ENCODE measurements around the gene PTOV1.
A peak's percentile ranks its signal among the peaks of the same experiment; 100 is the strongest.

Gene PTOV1

DNA sequence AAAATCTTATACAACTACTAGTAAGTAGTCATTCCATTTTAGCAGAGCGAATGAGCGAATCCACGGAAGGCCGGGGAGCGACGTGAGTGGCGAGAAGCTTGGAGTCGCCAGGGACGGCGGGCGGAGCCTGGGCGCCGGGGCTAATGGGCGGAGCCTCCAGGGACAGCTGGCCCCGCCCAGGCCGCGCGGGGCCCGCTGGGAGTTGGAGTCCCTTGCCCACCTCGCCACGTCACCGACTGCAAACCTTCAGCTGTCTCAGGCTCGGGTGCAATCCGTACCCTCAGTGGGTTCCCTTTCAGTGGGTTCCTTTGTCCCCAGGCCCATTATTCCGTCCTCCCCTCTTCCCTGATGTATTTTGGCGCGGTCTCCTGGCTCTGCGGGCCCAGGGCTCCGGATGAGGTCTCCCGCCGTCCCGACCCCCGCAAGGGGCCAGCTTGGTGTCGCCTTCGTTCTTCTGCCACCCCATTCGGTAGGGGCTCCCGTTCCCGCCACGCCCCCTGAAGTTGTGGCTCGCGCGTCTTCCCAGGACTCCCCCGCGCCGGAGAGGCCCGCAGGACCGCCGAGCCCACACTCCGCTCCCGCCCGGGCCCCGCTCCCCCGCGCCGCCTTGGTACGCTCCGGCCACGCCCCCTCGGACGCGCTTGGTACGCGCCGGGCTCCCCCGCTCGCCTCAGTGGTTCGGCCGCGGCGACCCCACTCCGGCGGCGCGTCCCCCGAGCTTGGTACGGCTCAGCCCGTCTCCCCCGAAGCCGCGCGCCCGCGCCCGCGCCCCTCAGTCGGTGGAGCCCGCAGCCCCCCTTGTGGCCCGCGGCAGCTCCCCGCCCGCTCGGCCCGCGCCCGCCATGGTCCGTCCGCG is at the start of gene PTOV1:
PTOV1 (plus strand) TSS at position 673 of the 856 bp plus-strand sequence.
- peak; percentile 93 for DNase-seq

GRCh38 chr19:49801401-49801888 is 49.5 kb upstream of the PTOV1 start:
- no peak for DNase-seq

- DNase-seq: no peak
Measured at GRCh38 chr19:49801966-49802661, 48.8 kb upstream of the PTOV1 start.

DNA sequence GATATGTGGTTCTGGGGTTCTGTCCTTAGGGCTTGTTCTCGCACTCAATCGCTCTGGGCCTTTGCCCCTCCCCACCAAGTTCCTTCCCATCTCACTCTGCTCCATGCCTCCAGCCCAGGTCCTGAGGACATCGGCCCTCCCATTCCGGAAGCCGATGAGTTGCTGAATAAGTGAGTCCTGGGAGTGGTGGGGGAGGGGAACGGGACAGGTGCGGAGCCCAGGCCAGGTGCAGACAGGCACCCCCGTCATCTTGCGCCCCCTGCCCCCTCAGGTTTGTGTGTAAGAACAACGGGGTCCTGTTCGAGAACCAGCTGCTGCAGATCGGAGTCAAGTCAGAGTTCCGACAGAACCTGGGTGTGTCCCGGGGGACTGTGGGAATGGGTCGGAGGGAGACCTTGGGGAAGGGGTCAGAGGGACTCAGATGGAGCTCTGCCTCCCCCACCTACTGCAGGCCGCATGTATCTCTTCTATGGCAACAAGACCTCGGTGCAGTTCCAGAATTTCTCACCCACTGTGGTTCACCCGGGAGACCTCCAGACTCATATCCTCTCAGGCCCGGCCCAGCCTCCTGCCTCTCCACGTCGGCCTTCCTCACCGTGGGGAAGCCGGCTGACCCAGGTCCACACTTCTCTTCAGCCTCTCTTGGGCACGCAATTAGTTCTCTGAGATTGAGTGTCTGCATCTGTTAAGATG is 48.0 kb upstream of the PTOV1 start:
- no peak for DNase-seq

DNA sequence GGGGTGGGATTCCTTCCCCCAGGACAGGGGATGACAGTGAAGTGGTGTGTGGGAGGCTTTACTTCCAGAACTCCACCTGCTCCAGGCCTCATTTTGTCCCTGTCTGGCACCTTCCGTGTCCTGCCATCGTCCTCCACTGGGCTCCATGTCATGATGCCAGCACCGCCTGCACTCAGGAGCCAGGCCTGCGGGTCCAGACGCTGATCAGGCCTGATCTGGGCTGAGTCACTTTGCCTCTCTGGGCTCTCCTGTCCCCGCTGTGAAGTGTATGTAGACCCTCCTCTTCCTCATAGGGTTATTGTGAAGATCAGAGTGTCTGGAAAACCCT is 47.5 kb upstream of the PTOV1 start:
- no peak for DNase-seq

- no peak for DNase-seq
Measured at GRCh38 chr19:49805822-49806619, 44.9 kb upstream of the PTOV1 start.

DNA sequence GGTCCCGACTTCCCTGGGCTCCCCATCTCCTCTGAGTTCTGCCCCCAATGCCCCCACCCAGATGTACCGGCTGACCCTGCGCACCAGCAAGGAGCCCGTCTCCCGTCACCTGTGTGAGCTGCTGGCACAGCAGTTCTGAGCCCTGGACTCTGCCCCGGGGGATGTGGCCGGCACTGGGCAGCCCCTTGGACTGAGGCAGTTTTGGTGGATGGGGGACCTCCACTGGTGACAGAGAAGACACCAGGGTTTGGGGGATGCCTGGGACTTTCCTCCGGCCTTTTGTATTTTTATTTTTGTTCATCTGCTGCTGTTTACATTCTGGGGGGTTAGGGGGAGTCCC is 44.4 kb upstream of the PTOV1 start:
- DNase-seq: no peak

DNA sequence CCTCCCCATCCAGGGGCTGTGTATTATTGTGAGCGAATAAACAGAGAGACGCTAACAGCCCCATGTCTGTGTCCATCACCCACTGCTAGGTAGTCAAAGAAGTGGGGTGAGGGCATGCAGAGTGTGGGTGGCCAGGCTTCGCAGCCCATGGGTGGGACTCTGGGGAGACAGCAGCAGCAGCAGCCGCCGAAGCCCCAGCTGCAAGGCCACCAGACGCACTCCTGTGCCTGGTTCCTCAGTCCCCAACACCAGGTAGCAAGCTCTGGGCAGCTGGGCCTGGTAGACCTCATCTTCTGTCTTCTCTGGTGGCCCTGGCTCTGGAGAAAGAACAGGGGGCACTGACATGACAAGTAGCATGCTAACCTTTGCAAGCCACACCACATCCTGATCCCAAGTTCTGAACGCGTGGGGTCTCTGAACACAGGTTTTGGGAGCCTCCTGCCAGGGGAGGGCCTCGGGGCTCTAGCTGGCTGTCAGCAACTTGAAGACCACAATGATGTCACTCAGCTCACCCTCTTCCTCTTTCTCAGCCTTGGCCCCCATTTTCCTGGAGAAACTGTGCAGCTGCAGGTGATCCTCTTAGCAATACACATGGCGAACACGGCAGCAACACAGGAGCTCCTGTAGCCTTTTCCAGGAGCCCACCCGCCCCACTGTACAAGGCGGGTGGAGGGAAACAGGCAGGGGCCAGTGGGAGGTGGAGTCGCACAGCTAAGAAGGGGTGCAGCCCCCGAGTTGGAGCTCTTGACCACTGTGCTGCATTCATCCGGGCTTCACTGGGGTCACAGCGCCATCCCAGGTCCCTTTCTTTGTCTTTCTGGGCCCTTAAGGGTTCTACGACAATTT is 43.7 kb upstream of the PTOV1 start:
- DNase-seq: no peak

GRCh38 chr19:49807904-49808675 is 42.9 kb upstream of the PTOV1 start:
- DNase-seq: no peak

DNA sequence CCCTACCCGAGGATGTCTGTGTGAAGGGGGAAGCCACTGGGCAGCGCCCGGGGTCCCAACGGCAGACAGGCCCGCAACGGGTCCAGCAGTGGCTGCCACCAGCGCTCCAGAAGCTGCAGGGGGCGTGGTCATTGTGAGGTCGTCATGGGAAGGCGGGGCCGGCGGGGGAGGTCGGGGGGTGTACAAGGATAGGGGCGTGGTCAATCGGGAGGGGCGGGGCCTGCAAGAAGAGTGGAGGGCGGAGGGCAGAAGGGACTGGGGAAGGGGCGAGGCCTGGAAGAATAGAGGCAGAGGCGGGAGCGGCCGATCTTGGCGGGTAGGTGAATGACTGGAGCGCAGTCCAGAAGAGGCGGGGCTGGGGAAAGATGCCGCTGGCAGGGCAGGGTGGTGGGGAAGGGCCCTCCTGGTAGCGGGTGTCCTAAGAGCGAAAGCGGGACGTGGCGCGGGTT is 42.2 kb upstream of the PTOV1 start:
- peak; percentile 91 for DNase-seq

GRCh38 chr19:49809160-49809940 is 41.6 kb upstream of the PTOV1 start:
- peak; percentile 56 for DNase-seq

- no peak for DNase-seq
Measured at GRCh38 chr19:49809941-49810389, 41.0 kb upstream of the PTOV1 start.

DNA sequence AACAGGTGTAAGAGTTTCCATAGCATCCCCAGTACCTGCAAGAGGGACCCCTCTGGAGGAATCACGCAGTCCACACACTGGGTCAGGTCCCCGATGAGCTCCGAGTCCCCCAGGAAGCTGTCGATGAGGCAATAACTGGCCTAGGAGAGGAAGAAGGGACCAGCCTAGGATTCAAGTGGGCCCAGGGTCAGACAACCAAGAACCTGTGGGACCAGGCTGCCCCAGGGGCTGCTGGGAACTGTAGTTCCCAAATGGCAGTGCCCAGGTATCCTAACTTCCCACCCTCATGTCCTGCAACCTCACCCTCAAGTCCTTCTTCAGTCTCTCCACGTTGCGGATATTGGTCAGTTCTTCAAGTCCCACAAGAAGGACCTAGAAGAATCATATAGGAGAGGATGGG is 39.6 kb upstream of the PTOV1 start:
- DNase-seq: no peak

DNA sequence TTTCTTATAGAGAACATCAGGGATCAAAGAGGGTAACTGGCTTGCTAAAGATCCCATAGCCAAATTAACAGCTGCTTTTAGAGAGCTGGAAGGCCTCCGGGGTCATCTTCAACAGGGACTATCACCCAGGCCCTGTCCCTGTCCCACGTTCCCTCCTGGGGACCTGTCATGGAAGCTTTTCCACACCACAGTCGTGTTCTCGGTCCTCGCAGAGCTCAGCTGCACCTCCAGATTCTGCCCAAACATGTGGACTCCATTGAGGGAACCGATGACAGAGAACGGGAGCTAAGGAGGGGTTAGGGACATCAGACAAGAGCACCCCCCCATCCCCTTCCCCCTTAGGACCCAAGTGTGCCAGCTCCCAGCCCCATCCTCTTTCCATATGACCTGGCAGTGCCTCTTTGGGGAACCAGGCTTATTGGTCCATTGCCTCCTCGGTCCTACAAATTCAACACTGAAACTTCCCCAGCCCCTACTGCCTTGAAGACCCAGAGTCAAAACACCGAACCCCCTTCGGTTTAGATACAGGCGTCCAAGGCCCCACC is 38.4 kb upstream of the PTOV1 start:
- DNase-seq: no peak

DNA sequence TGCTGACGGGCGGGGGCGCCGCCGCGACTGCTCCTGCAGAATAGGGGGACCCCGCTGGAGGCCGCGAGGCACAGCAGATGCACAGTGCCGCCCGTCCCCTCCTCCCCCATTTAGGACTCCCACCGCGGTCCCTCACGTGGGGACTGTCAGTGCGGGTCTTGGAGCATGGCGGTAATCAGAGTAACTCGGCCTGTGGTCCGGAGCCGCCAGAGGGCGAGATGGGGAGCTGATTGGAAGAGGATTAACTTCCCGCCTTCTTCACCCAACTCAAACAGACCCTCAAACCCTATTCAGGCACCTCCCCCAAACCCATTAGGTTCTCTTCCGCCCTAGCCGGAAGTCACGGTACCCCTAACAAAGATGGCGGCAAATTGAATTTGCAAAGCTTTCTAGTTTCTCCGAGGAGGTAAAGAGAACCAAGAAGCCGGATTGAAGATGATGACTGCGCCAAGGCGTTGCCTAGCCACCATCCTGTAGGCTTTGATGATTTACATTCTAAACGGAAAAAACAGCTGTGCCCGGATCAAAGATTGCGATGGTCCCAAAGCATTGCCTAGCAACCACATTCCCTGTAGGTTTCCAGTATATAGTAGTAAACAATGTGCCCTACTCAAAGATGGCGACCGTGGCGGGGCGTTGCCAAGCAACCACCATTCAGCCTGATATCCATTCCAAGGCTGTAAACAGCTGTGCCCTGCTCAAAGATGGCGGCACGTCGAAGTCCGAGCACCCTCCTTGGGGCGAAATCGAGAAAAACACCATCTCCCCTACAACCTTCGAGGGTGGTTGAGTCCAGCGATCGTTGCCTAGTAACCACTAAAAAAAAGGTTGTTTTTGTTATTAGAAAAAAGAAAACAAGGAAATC is 37.7 kb upstream of the PTOV1 start, which contains the start of gene FUZ:
FUZ (minus strand) TSS at position 296 of the 865 bp plus-strand sequence; CDS start at position 110, 186 bp downstream.
- DNase-seq: peak; percentile 95

- DNase-seq: no peak
Measured at GRCh38 chr19:49814010-49814409, 36.9 kb upstream of the PTOV1 start.

DNA sequence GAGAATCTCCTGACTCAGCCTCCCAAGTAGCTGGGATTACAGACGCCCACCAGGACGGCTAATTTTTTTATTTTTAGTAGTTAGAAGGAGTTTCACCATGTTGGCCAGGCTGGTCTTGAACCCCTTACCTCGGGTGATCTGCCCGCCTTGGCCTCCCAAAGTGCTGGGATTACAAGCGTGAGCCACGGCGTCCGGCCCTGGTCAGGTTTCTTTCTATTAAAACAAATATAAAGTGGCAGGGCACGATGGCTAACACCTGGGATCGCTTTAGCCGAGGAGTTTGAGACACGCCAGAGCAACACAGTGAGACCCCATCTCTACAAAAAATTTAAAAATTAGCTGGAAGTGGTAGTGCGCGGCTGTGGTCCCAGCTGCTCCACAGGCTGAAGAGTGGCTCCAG is 34.4 kb upstream of the PTOV1 start:
- no peak for DNase-seq

GRCh38 chr19:49817964-49818648 is 32.9 kb upstream of the PTOV1 start, which contains the start of gene MED25:
TSS of gene MED25 (plus strand) at chr19:49818289. CDS start at chr19:49818342, 53 bp downstream.
- peak; percentile 90 for DNase-seq

Data from activated CD4-positive, alpha-beta T cell treated with anti-CD3 and anti-CD28 coated beads for 48 hours (primary cell).